Trophoblast cell (in vitro differentiated cells and primary cell): ENCODE results near the gene IL1RAP.

Experiments
- DNase-seq, 2 donors: peaks; one replicate each; pipeline ENCODE4 v3.0.0-alpha.2; 2016
- H2AFZ ChIP-seq: 2 replicates; pipeline ENCODE4 v1.6.1; 2013; ENCODE audit warnings: low read length, moderate library complexity, mild to moderate bottlenecking; ENCODE audit not compliant: insufficient read depth, poor library complexity
- H2AK5ac ChIP-seq: 2 replicates; pipeline ENCODE4 v1.6.1; 2013; ENCODE audit warnings: mild to moderate bottlenecking, low read length
- H2BK120ac ChIP-seq: 2 replicates; pipeline ENCODE4 v1.6.1; 2013; ENCODE audit warnings: low read length, mild to moderate bottlenecking, moderate library complexity; ENCODE audit not compliant: insufficient read depth, poor library complexity
- H2BK12ac ChIP-seq: 2 replicates; pipeline ENCODE4 v1.6.1; 2013; ENCODE audit warnings: mild to moderate bottlenecking, low read length, moderate library complexity
- H2BK5ac ChIP-seq: 2 replicates; pipeline ENCODE4 v1.6.1; 2013; ENCODE audit warnings: low read length, low read depth, moderate library complexity, mild to moderate bottlenecking; ENCODE audit not compliant: poor library complexity
- H3K14ac ChIP-seq: 2 replicates; pipeline ENCODE4 v1.6.1; 2013; ENCODE audit warnings: mild to moderate bottlenecking, low read length
- H3K18ac ChIP-seq: 2 replicates; pipeline ENCODE4 v1.6.1; 2013; ENCODE audit warnings: mild to moderate bottlenecking, low read length
- H3K23ac ChIP-seq: 2 replicates; pipeline ENCODE4 v1.6.1; 2013; ENCODE audit warnings: low read length
- H3K27ac ChIP-seq: 2 replicates; pipeline ENCODE4 v1.5.1; 2013; ENCODE audit warnings: low read depth, mild to moderate bottlenecking, inconsistent platforms, low read length, moderate library complexity
- H3K27me3 ChIP-seq: 2 replicates; pipeline ENCODE4 v1.6.1; 2013; ENCODE audit warnings: inconsistent platforms, mild to moderate bottlenecking, low read length, moderate library complexity; ENCODE audit not compliant: insufficient read depth
- H3K36me3 ChIP-seq, 2 experiments: 1 replicate in 1 of 2; 2 replicates in 1 of 2; pipeline ENCODE4 v1.6.1; 2013; ENCODE audit warnings: low read length in 2 of 2, mild to moderate bottlenecking in 2 of 2, moderate library complexity in 1 of 2; ENCODE audit not compliant: insufficient read depth in 2 of 2, control insufficient read depth in 1 of 2
- H3K4ac ChIP-seq: 2 replicates; pipeline ENCODE4 v1.6.1; 2013; ENCODE audit warnings: low read depth, mild to moderate bottlenecking, low read length, moderate library complexity
- H3K4me1 ChIP-seq, 2 experiments: 1 replicate in 1 of 2; 2 replicates in 1 of 2; pipeline ENCODE4 v1.6.1; 2013; ENCODE audit warnings: low read length in 2 of 2, mild to moderate bottlenecking in 2 of 2, moderate library complexity in 1 of 2; ENCODE audit not compliant: insufficient read depth in 2 of 2, control insufficient read depth in 1 of 2
- H3K4me2 ChIP-seq: 2 replicates; pipeline ENCODE4 v1.6.1; 2013; ENCODE audit warnings: inconsistent platforms, mild to moderate bottlenecking, low read length, moderate library complexity
- H3K4me3 ChIP-seq: 2 replicates; pipeline ENCODE4 v1.5.1; 2013; ENCODE audit warnings: mild to moderate bottlenecking, low read depth, low read length, inconsistent platforms
- H3K79me1 ChIP-seq: one replicate; pipeline ENCODE4 v1.6.1; 2013; ENCODE audit warnings: low read length
- H3K79me2 ChIP-seq: 2 replicates; pipeline ENCODE4 v1.6.1; 2013; ENCODE audit warnings: low read length, mild to moderate bottlenecking; ENCODE audit not compliant: control insufficient read depth, insufficient read depth, poor library complexity
- H3K9ac ChIP-seq: 2 replicates; pipeline ENCODE4 v1.6.1; 2013; ENCODE audit warnings: mild to moderate bottlenecking, low read length
- H3K9me3 ChIP-seq: 2 replicates; pipeline ENCODE4 v1.6.1; 2013; ENCODE audit warnings: low read depth, mild to moderate bottlenecking, control low read depth, inconsistent platforms, low read length; ENCODE audit not compliant: insufficient read depth
- H4K12ac ChIP-seq: 2 replicates; pipeline ENCODE4 v1.6.1; 2013; ENCODE audit warnings: low read depth, mild to moderate bottlenecking, low read length, moderate library complexity
- H4K8ac ChIP-seq: 2 replicates; pipeline ENCODE4 v1.6.1; 2013; ENCODE audit warnings: low read depth, mild to moderate bottlenecking, low read length, moderate library complexity
- H4K91ac ChIP-seq: one replicate; pipeline ENCODE4 v1.6.1; 2013; ENCODE audit warnings: low read depth, mild to moderate bottlenecking, low read length, moderate library complexity
- WGBS: extraction: QIAGEN DNeasy Blood & Tissue Kit; methylation state at CpG from one replicate; pipeline ENCODE4 v1.1.7; 2013; ENCODE audit warnings: missing lambda C conversion rate; ENCODE audit not compliant: insufficient read length, insufficient coverage; ENCODE audit errors: extremely low coverage; 5-methylcytosine and 5-hydroxymethylcytosine counted together

IL1RAP gene

GRCh38 chr3:190502946-190503345 lies 10.9 kb upstream of the IL1RAP start:
- H4K8ac ChIP-seq, result no peak overlapping the region
- H3K9ac ChIP-seq, result no peak overlapping the region
- H2BK120ac ChIP-seq, result no peak overlapping the region
- H4K12ac ChIP-seq, result no peak overlapping the region
- H3K4ac ChIP-seq, result no peak overlapping the region
- no peak for DNase-seq
- H3K14ac ChIP-seq, result no peak overlapping the region
- H3K18ac ChIP-seq, result no peak overlapping the region
- H4K91ac ChIP-seq, result no peak overlapping the region
- no peak overlapping the region for H2AFZ ChIP-seq
- H2BK5ac ChIP-seq, result no peak overlapping the region
- no peaks in the 10 kb centered on the region for H3K4me1 ChIP-seq
- no peak overlapping the region for H3K23ac ChIP-seq
- no peaks in the 10 kb centered on the region for H3K27me3 ChIP-seq
- no peaks in the 10 kb centered on the region for H3K79me1 ChIP-seq
- H3K4me2 ChIP-seq, result no peak overlapping the region
- no peaks in the 10 kb centered on the region for H3K79me2 ChIP-seq
- H3K27ac ChIP-seq, result no peak overlapping the region
- H3K9me3 ChIP-seq, result no peaks in the 10 kb centered on the region
- no peak overlapping the region for H2BK12ac ChIP-seq
- WGBS, result no CpG with 5 or more reads among the region's 3 CpGs
- no peak overlapping the region for H2AK5ac ChIP-seq
- H3K36me3 ChIP-seq, result no peaks in the 10 kb centered on the region
- no peak overlapping the region for H3K4me3 ChIP-seq

DNA sequence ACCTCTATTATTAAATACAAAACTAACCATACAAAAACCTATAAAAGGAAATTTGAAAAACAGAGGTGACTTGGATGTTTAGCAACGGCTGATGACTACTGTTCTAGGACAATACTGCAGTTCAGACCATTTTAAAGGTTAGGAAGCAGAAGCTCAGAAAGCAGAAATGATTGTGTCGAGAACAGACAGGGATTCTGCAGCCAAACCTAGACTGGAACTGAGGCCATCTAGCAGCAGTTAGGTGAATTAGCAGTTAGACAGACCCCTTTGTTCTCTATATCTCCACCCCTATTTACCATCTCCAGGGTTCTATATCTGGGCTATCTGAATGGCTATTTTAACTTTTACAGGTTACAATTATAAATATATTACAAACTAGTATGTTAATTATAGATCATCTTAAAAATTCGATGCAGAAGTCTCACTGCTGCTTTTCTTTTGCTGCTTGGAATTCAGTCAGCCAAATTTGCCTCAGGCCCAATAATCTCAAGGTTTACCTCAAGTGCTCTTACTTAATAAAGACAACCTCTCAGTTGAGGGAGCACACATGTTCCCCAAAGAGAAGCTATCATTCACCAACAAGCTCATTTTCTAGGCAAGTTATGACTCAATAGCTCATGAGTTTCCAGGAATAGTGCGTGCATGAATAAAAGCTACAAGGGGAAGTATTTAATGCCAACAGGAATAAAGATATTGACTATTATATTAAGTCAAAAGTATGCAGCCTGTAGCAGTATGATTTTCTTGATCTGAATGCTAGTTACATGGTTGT lies 9.3 kb upstream of the IL1RAP start:
- Histone ChIP-seq H3K4me3 (no peak overlapping the region), H2AFZ (no peak overlapping the region), H3K36me3 (no peaks in the 10 kb centered on the region), H3K9me3 (no peaks in the 10 kb centered on the region), H3K27me3 (no peaks in the 10 kb centered on the region), H4K91ac (no peak overlapping the region), H3K79me2 (no peaks in the 10 kb centered on the region), H4K8ac (no peak overlapping the region), H3K9ac (no peak overlapping the region), H3K18ac (no peak overlapping the region), H3K14ac (no peak overlapping the region), H2BK120ac (no peak overlapping the region), H2BK5ac (no peak overlapping the region), H2BK12ac (no peak overlapping the region), H4K12ac (no peak overlapping the region), H3K4me2 (no peak overlapping the region), H3K4me1 (no peaks in the 10 kb centered on the region), H3K27ac (no peak overlapping the region), H2AK5ac (no peak overlapping the region), H3K79me1 (no peaks in the 10 kb centered on the region), H3K23ac (no peak overlapping the region), H3K4ac (no peak overlapping the region)
- WGBS, result no CpG with 5 or more reads among the region's 4 CpGs
- DNase-seq, result peak in 1 of 2 donors; percentile 18

- Histone ChIP-seq H4K8ac (no peak overlapping the region), H3K4me3 (no peak overlapping the region), H3K9ac (no peak overlapping the region), H2BK5ac (no peak overlapping the region), H2AK5ac (no peak overlapping the region), H3K79me1 (no peaks in the 10 kb centered on the region), H2BK120ac (no peak overlapping the region), H3K14ac (no peak overlapping the region), H2BK12ac (no peak overlapping the region), H3K27ac (no peak overlapping the region), H3K9me3 (no peaks in the 10 kb centered on the region), H3K36me3 (no peaks in the 10 kb centered on the region), H3K23ac (no peak overlapping the region), H3K4me1 (no peaks in the 10 kb centered on the region), H3K4ac (no peak overlapping the region), H2AFZ (no peak overlapping the region), H3K79me2 (no peaks in the 10 kb centered on the region), H4K91ac (no peak overlapping the region), H4K12ac (no peak overlapping the region), H3K27me3 (no peaks in the 10 kb centered on the region), H3K4me2 (no peak overlapping the region), H3K18ac (no peak overlapping the region)
- 100% methylated on average over 1 of the region's 3 CpGs for WGBS
- no peak for DNase-seq
Observed at GRCh38 chr3:190505381-190506003, 8.4 kb upstream of the IL1RAP start.

- no peaks in the 10 kb centered on the region for H3K79me1 ChIP-seq
- WGBS, result no CpG with 5 or more reads among the region's 4 CpGs
- no peaks in the 10 kb centered on the region for H3K79me2 ChIP-seq
- H3K18ac ChIP-seq, result no peak overlapping the region
- no peak overlapping the region for H3K9ac ChIP-seq
- H2BK12ac ChIP-seq, result no peak overlapping the region
- no peak overlapping the region for H2BK120ac ChIP-seq
- no peak overlapping the region for H2AFZ ChIP-seq
- H3K36me3 ChIP-seq, result no peaks in the 10 kb centered on the region
- H3K4me3 ChIP-seq, result no peak overlapping the region
- H2BK5ac ChIP-seq, result no peak overlapping the region
- no peaks in the 10 kb centered on the region for H3K4me1 ChIP-seq
- H3K4me2 ChIP-seq, result no peak overlapping the region
- H3K27me3 ChIP-seq, result no peaks in the 10 kb centered on the region
- H3K23ac ChIP-seq, result no peak overlapping the region
- no peak overlapping the region for H4K91ac ChIP-seq
- no peak overlapping the region for H3K14ac ChIP-seq
- no peak for DNase-seq
- no peak overlapping the region for H3K27ac ChIP-seq
- no peak overlapping the region for H4K8ac ChIP-seq
- H3K9me3 ChIP-seq, result no peaks in the 10 kb centered on the region
- no peak overlapping the region for H2AK5ac ChIP-seq
- no peak overlapping the region for H3K4ac ChIP-seq
- no peak overlapping the region for H4K12ac ChIP-seq
Observed at GRCh38 chr3:190506271-190506670, 7.6 kb upstream of the IL1RAP start.
